ENCODE data around the gene IRF4. TPM values are rescaled to one million over a fixed set of nuclear protein-coding genes. Genes with fewer than 3 reads are reported as not detected.
"Not testable (repeated sequence)": the region's sequence is repeated elsewhere in the genome, so short reads cannot be mapped to it uniquely, and the experiment has no call there.

IRF4 gene
- total RNA-seq, 2 donors from 2014 or later: 1.1 to 1.8 TPM

DNA sequence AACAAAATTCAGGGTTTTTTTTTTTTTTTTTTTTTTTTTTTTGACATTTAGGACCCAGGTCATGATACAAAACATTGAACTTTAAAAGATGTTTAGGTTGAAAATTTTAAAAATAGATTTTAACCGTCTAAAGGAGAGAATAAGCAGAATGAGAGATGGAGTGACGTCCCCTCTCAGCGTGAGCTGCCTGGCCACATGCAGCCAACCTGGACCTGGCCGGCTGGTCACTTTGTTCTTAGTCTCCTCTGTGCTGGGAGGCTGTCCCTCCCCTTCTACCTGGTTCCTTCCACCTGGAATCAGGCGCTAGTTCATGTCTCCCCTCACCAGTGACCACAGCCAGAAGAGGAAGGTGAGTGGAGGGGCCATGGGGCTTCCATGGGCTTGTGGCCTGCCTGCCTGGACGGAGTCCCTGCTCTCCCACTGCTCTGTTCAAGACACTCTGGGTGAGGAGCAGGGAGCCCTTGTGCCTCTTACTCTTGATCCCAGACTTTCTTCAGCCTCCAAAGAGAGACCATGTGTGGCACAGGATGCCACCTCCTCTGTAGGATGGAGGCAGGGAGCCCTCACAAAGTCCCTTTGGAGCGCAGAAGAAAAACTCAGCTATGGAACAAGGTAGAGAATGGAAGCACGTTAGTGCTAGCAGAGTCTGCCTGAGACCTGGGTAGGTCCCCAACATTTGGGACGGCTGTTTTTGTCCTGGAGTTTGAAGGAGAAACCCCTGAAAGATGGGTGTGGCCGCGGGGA, 31.7 kb downstream of the IRF4 start:
- TF ChIP-seq, protein P1, sequence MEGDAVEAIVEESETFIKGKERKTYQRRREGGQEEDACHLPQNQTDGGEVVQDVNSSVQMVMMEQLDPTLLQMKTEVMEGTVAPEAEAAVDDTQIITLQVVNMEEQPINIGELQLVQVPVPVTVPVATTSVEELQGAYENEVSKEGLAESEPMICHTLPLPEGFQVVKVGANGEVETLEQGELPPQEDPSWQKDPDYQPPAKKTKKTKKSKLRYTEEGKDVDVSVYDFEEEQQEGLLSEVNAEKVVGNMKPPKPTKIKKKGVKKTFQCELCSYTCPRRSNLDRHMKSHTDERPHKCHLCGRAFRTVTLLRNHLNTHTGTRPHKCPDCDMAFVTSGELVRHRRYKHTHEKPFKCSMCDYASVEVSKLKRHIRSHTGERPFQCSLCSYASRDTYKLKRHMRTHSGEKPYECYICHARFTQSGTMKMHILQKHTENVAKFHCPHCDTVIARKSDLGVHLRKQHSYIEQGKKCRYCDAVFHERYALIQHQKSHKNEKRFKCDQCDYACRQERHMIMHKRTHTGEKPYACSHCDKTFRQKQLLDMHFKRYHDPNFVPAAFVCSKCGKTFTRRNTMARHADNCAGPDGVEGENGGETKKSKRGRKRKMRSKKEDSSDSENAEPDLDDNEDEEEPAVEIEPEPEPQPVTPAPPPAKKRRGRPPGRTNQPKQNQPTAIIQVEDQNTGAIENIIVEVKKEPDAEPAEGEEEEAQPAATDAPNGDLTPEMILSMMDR (IDR thresholded peaks at IDR 0.05): no peak
- Histone ChIP-seq H3K36me3 (no peaks in the 10 kb centered on the region), H3K9me3 (no peaks in the 10 kb centered on the region), H3K27ac (no peak overlapping the region), H3K4me1 (ENCODE audit: control insufficient read depth in 1 of 2, low read depth in 2 of 2) (no peaks in the 10 kb centered on the region), H3K27me3 (replicated peaks; ENCODE audit: insufficient read depth) (no peaks in the 10 kb centered on the region), H3K4me3 (no peak overlapping the region)
- no peak for ATAC-seq (ENCODE audit: insufficient number of reproducible peaks, low FRiP score, low read depth)
- no peak for DNase-seq (ENCODE audit: low spot score)

DNA sequence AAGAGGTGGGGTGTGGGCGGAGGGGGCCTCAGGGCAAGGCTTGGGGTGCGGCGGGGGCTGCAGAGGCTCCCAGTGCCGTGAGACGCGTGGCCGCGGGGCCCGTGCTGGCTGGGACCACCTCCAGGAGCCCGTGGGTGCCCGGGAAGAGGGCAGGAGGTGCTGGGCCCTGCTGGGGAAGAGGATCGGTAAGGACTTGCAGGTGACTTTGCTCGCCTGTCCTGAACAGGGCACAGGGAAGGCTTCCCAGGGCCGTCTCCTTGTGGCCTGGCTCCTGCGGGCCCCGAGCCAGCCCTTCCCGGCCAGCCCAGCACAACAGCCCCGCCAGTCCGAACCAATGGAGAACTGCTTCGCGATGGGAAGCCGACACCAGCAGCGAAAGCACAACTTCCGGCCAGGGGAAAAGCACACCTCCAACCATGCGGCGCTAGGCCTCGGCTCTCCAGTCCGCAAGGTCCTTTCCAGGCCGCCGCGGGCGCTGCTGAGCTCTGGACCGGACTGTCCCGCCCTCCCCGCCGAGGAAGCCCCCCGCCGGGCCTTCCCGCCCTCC, 32.3 kb downstream of the IRF4 start:
- Histone ChIP-seq H3K36me3 (no peaks in the 10 kb centered on the region), H3K27me3 (replicated peaks; ENCODE audit: insufficient read depth) (no peaks in the 10 kb centered on the region), H3K4me1 (ENCODE audit: control insufficient read depth in 1 of 2, low read depth in 2 of 2) (no peaks in the 10 kb centered on the region), H3K4me3 (no peak overlapping the region), H3K9me3 (no peaks in the 10 kb centered on the region), H3K27ac (no peak overlapping the region)
- no peak for DNase-seq (ENCODE audit: low spot score)
- no peak for ATAC-seq (ENCODE audit: insufficient number of reproducible peaks, low FRiP score, low read depth)
- TF ChIP-seq, protein P1 (IDR thresholded peaks at IDR 0.05): no peak

DNA sequence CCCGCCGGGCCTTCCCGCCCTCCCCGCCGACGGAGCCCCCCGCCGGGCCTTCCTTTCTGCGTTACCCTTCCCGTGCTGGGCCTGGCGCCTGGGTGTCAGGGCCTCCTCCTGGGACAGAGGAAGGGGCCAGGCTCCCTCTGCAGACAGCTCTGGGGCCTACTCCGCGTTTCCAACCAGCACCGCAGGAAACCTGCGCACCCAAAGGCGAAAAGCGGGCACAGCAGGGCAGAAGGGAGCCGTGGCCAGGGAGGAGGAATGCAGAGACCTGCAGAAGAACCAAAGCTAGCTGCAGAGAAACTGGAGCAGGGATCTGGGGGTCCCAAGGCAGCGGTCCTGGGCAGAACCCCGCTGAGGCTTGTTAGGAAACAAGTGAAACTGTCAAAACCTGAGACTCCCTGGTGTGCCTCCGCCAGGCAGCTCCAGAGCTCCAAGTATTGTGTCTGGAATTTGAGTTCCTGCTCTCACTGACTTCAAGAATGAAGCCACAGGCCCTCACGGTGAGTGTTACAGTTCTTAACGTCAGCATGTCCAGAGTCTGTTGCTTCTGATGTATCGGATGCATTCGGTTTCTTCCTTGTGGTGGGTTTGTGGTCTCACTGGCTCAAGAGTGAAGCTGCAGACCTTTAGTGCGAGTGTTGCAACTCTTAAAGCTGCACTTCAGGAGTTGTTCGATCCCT, 33.3 kb downstream of the IRF4 start:
- no peaks in the 10 kb centered on the region for H3K36me3 ChIP-seq
- DNase-seq (ENCODE audit: low spot score) (no peak), ATAC-seq (ENCODE audit: insufficient number of reproducible peaks, low FRiP score, low read depth) (no peak)
- H3K4me3 ChIP-seq: no peak overlapping the region
- H3K27ac ChIP-seq: no peak overlapping the region
- TF ChIP-seq, protein P1 (IDR thresholded peaks at IDR 0.05): no peak
- no peaks in the 10 kb centered on the region for H3K9me3 ChIP-seq
- H3K27me3 ChIP-seq (replicated peaks; ENCODE audit: insufficient read depth): no peaks in the 10 kb centered on the region
- H3K4me1 ChIP-seq (ENCODE audit: control insufficient read depth in 1 of 2, low read depth in 2 of 2): no peaks in the 10 kb centered on the region

DNA sequence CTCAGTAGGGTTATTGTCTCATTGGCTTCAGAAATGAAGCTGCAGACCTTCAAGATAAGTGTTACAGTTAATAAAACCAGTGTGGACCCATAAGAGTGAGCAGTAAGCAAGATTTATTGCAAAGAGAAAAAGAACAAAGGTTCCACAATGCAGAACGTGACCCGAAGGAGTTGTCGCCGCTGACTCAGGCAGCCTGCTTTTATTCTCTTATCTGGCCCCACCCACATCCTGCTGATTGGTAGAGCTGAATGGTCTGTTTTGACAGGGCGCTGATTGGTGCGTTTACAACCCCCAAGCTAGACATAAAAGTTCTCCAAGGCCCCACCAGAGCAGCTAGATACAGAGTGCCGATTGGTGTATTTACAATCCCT, 33.9 kb downstream of the IRF4 start:
- H3K9me3 ChIP-seq; H3K4me1 ChIP-seq (ENCODE audit: control insufficient read depth in 1 of 2, low read depth in 2 of 2); H3K4me3 ChIP-seq; ATAC-seq (ENCODE audit: insufficient number of reproducible peaks, low FRiP score, low read depth); H3K27me3 ChIP-seq (replicated peaks; ENCODE audit: insufficient read depth); H3K27ac ChIP-seq; DNase-seq (ENCODE audit: low spot score); H3K36me3 ChIP-seq: not testable (repeated sequence)

DNA sequence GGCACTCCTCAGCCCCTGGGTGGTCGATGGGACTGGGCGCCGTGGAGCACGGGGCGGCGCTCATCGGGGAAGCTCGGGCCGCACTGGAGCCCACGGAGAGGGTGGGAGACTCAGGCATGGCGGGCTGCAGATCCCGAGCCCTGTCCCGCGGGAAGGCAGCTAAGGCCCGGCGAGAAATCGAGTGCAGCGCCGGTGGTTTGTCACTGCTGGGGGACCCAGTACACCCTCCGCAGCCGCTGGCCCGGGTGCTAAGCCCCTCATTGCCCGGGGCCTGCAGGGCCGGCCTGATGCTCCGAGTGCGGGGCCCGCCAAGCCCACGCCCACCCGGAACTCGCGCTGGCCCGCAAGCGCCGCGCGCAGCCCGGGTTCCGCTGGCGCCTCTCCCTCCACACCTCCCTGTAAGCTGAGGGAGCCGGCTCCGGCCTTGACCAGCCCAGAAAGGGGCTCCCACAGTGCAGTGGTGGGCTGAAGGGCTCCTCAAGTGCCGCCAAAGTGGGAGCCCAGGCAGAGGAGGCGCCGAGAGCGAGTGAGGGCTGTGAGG, 34.7 kb downstream of the IRF4 start:
- not testable (repeated sequence) for ATAC-seq (ENCODE audit: insufficient number of reproducible peaks, low FRiP score, low read depth); H3K27ac ChIP-seq; H3K9me3 ChIP-seq; H3K36me3 ChIP-seq; H3K4me3 ChIP-seq; H3K27me3 ChIP-seq (replicated peaks; ENCODE audit: insufficient read depth); H3K4me1 ChIP-seq (ENCODE audit: control insufficient read depth in 1 of 2, low read depth in 2 of 2); DNase-seq (ENCODE audit: low spot score)

DNA sequence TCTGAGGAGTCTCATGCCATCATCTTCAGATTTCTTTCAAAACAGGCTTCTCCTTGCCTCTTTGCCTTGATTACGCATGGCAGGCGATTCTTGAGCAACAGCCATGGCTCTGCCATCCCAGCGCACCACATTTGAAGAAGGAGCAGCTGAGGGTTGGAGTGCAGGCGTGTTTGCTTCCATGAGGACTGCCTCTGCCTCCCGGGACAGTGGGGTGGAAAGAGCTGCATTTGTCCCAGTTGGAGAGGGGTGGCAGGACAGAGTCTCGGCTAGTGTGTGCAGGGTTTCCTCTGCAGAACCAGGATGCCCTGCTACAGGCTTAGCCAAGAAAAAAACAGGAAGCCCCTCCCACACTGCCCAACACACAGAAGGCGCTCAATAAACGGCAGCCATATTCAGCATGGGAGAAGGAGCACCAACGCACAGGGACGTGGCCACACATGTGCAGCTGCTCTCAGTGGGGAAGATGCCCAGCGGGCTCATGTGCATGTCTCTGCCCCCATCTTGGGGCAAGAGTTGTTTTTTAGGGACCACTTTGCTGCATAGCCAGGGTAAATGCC, 36.6 kb downstream of the IRF4 start:
- Histone ChIP-seq H3K4me3 (no peak overlapping the region), H3K27me3 (replicated peaks; ENCODE audit: insufficient read depth) (no peaks in the 10 kb centered on the region), H3K9me3 (no peaks in the 10 kb centered on the region), H3K27ac (no peak overlapping the region), H3K4me1 (ENCODE audit: control insufficient read depth in 1 of 2, low read depth in 2 of 2) (no peaks in the 10 kb centered on the region), H3K36me3 (no peaks in the 10 kb centered on the region)
- TF ChIP-seq, protein P1 (IDR thresholded peaks at IDR 0.05): no peak
- DNase-seq (ENCODE audit: low spot score): no peak
- ATAC-seq (ENCODE audit: insufficient number of reproducible peaks, low FRiP score, low read depth): no peak
